ENCODE data around the gene COX4I1.

DNA sequence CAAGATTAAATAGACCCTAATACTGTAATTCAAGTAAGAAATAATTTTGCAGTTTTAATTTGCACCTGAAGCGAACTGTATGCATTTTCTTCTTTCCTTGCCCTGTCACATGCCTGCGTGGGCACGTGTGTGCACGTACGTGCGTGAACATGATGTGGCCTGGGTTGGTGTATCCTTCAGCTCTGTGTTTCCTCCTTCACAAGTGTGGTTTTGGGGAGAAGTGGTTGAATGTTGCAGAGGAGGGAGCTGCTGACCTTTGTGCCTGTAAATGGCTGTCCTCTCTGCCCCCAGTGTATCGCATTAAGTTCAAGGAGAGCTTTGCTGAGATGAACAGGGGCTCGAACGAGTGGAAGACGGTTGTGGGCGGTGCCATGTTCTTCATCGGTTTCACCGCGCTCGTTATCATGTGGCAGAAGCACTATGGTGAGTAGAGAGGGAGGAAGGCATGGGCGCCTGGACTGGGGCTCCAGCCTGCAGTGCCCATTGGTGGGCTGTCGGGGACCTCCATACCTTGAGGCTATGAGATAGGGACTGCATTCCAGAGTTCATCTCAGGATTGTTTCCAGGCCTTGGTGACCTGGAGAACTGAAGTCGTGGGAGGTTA is 6.0 kb downstream of the COX4I1 start:
- TF ChIP-seq ZNF274 (IDR thresholded peaks at IDR 0.05; ENCODE audit: low read length) (no peak), ZNF274 (tag by site-specific recombination; IDR thresholded peaks at IDR 0.05; ENCODE audit: borderline replicate concordance) (no peak), ZNF157 (tag by site-specific recombination; IDR thresholded peaks at IDR 0.05) (no peak)
- TF ChIP-seq, protein P1, sequence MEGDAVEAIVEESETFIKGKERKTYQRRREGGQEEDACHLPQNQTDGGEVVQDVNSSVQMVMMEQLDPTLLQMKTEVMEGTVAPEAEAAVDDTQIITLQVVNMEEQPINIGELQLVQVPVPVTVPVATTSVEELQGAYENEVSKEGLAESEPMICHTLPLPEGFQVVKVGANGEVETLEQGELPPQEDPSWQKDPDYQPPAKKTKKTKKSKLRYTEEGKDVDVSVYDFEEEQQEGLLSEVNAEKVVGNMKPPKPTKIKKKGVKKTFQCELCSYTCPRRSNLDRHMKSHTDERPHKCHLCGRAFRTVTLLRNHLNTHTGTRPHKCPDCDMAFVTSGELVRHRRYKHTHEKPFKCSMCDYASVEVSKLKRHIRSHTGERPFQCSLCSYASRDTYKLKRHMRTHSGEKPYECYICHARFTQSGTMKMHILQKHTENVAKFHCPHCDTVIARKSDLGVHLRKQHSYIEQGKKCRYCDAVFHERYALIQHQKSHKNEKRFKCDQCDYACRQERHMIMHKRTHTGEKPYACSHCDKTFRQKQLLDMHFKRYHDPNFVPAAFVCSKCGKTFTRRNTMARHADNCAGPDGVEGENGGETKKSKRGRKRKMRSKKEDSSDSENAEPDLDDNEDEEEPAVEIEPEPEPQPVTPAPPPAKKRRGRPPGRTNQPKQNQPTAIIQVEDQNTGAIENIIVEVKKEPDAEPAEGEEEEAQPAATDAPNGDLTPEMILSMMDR (tag by site-specific recombination; IDR thresholded peaks at IDR 0.05) = no peak
